Activated CD8-positive, alpha-beta memory T cell treated with anti-CD3 and anti-CD28 coated beads, Interleukin-2, amount 10 ng/mL, durations not matched to agents 7 days and 5 days (primary cell): ENCODE measurements around the gene USP22. TPM values are rescaled to one million over a fixed set of nuclear protein-coding genes. Genes with fewer than 3 reads are reported as not detected.
A peak's percentile ranks its signal among the peaks of the same experiment; 100 is the strongest.
"Not testable (repeated sequence)": the region's sequence is repeated elsewhere in the genome, so short reads cannot be mapped to it uniquely, and the experiment has no call there.

Source experiments
- ATAC-seq: fragments of 150-1000 bp; cut with Tn5 transposase; one replicate; pipeline ENCODE4 v1.10.0; 2021; ENCODE audit warnings: moderate library complexity
- CTCF ChIA-PET: fragments of 350-600 bp; sonication (Branson Sonifier 250); formaldehyde crosslinking; loops from one replicate; lab custom pipeline; 2021; ENCODE audit warnings: antibody characterized with exemption; lab: Charles Lee
- DNase-seq: peaks from one replicate; pipeline ENCODE4 v3.0.0-alpha.2; 2020
- H3K27ac Mint-ChIP-seq: one replicate; pipeline ENCODE4 v1.8.0; 2021; ENCODE audit warnings: mild to moderate bottlenecking, mixed read lengths
- H3K27me3 Mint-ChIP-seq: one replicate; pipeline ENCODE4 v1.8.0; 2021; ENCODE audit warnings: mixed read lengths
- H3K36me3 Mint-ChIP-seq: one replicate; pipeline ENCODE4 v1.8.0; 2021; ENCODE audit warnings: mild to moderate bottlenecking, mixed read lengths
- H3K4me1 Mint-ChIP-seq: one replicate; pipeline ENCODE4 v1.8.0; 2021; ENCODE audit warnings: mixed read lengths
- H3K4me3 Mint-ChIP-seq: one replicate; pipeline ENCODE4 v1.8.0; 2021; ENCODE audit warnings: mild to moderate bottlenecking, moderate library complexity, mixed read lengths
- H3K9me3 Mint-ChIP-seq: one replicate; pipeline ENCODE4 v1.8.0; 2022; ENCODE audit warnings: low read depth, mixed read lengths
- total RNA-seq, 2 experiments: library from RNA; stranded (reverse); gene quantifications; one replicate each; pipeline ENCODE4 v1.2.3, GENCODE V29; 2021

Gene USP22
- 100 to 1,000 TPM; 120 to 180 TPM for total RNA-seq

DNA sequence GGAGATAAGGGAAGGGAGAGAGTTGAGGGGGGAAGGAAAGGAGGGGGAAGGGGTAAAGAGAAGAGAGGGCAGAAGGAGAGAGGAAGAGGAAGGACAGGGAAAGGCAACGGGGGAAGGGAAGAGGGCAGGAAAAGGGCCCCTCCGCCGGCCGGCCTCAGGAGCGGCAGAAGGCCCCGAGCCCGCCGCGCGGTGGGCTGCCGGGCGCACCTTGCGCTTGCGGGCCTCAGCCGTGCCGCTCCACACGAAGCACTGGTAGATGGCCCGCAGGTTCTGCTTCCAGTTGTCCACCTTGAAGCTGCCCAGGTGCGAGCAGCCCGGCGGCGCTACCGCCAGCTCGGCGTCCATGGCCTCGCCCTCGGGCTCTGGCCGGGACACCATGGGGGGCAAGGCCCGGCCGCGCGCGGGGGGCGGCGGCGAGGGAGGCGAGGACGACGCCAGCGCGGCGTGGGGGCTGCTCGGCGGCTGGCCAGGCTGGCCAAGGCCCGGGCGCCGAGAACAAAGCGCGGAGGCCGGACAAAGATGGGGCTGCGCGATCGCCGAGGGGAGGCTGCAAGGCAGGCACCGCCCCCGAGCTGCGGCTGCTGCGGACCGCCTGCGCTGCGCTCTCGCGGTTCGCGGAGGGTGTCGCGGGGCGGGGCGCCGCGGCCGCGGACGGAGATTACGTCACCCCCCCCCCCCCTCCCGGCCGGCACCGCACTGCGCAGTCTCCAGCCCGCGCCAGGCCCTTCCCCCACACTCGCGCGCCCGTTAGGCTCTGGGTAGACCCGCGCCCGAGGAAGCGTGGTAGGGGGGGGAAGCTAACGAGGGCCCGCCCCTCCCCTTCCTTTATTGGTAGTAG is at the start of gene USP22:
Gene USP22 (minus strand): TSS at position 554 of the 838 bp plus-strand sequence. CDS start 176 bp downstream, at position 378.
- H3K27me3 Mint-ChIP-seq, result no peaks in the 10 kb centered on the region
- peak within 1 kb of the TSS; percentile 94 for H3K4me3 Mint-ChIP-seq
- no peaks in the 10 kb centered on the region for H3K9me3 Mint-ChIP-seq
- H3K4me1 Mint-ChIP-seq, result peaks cover 29% of the 10 kb centered on the region
- CTCF ChIA-PET, result interaction anchor here (0.6 to 3.3 kb wide), 16 partner anchors 8 to 246 kb away, joined by 3 to 41 read pairs (median 4); partner anchors contain the start of gene DHRS7B
- H3K36me3 Mint-ChIP-seq, result peaks cover 10% of the 10 kb centered on the region
- peak within 1 kb of the TSS; percentile 94 for H3K27ac Mint-ChIP-seq
- DNase-seq (peak; percentile 67), ATAC-seq (peak; percentile 66)

DNA sequence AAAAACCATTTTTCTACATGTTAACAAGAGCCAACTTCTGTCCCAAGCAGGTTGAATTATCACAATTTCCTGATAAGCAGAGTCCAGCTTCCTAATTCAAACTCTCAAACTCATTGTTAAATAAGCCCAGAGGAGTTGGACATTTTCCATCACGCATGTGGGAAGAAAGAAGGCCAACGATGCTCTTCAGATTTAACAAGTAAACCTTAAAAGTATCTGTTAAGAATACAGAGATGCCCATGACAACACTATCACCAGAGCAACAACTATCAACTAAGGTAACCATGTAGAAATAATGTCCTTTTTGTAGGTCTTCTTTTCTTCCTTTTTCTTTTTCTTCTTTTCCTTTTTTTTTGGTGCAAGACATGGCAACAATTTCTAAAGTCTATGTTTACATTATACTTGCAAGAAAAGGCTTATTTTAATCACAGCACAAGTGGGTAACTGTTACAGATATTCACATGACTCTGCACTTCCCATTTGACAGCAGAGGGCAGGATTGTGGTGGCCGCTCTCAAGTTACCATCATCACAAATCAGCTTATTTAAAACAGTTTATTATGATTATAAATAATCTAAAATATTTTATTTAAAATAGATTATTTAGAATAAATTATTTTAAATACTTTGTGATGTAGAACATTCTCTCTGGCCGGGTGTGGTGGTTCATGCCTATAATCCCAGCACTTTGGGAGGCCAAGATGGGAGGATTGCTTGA is 48.2 kb upstream of the USP22 start:
- no peak for ATAC-seq
- H3K4me3 Mint-ChIP-seq, result no peak overlapping the region
- DNase-seq, result no peak
- H3K36me3 Mint-ChIP-seq, result no peaks in the 10 kb centered on the region
- no peaks in the 10 kb centered on the region for H3K27me3 Mint-ChIP-seq
- CTCF ChIA-PET, result interaction anchor here (0.8 kb wide), 1 partner anchor 42 kb away, joined by 3 read pairs; no protein-coding TSS in a partner anchor
- H3K4me1 Mint-ChIP-seq, result no peaks in the 10 kb centered on the region
- H3K9me3 Mint-ChIP-seq, result no peaks in the 10 kb centered on the region
- H3K27ac Mint-ChIP-seq, result no peak overlapping the region

DNA sequence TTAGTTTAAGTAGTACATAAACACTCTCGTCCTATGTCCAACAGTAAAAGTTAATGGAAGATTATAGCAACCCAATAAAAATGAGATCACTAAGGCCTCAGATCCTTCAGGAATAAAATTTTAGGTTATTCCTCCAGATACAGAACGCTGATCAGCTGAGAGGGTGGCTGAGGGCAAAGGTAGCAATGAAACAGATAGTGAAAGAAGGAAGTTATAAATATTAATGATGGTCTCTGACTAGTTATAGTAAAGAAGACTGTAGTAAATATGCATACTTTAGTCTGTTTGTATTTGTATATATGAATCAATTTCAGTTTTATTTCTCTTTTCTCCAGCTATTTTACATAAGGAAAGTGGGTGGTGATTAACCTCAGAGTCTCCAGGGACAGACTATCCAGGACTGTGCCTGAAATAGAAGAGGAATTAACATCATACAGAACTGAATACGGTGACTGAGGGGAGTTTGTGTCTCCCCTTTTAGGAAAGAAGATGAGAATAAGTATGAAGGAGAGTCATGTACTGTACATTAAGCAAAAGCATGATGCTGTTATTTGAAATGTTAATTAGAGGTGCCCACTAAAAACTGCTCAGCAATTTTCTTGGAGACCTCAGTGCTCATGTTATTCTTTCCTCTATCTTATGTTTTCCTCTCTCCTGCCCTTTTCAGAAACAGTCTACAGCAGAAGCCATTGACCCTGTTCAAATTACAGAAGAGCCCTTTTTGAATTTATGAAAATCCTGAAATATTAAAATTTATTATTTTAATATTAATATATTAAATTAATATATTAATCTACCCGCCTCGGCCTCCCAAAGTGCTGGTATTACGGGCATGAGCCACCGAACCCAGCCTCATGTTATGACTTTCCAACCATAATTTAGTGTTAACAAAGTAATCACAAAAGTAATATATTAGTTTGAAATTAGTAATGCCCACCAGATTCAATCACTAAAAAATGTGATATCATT is 47.4 kb upstream of the USP22 start:
- CTCF ChIA-PET, result interaction anchor here (0.6 kb wide), 1 partner anchor 9 kb away, joined by 3 read pairs; no protein-coding TSS in a partner anchor

DNA sequence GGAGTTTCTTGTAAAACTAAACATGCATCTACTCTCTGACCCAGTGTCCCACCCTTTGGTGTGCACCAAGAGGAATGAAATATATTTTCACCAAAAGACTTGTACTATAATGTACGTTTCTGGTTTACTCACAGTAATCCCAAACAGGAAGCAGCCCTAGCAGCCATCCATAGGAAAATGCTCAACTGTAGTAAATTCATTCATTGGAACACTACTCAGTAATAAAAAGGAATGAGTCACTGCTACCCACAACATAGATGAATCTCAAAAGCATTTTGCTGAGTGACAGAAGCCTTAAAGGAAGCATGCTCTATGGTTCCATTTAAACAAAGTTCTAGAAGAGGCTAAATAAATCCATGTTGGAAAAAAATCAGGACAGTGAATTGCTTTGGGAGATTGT is 46.3 kb upstream of the USP22 start:
- no peak overlapping the region for H3K4me3 Mint-ChIP-seq
- ATAC-seq (no peak), DNase-seq (no peak)
- H3K27ac Mint-ChIP-seq, result no peak overlapping the region
- H3K36me3 Mint-ChIP-seq, result no peaks in the 10 kb centered on the region
- H3K27me3 Mint-ChIP-seq, result peaks cover 4% of the 10 kb centered on the region
- CTCF ChIA-PET, result no interaction called here
- no peaks in the 10 kb centered on the region for H3K9me3 Mint-ChIP-seq
- H3K4me1 Mint-ChIP-seq, result no peaks in the 10 kb centered on the region

More for the DNA sequence above, 47.4 kb upstream of the USP22 start:
- no peak overlapping the region for H3K4me3 Mint-ChIP-seq
- H3K27me3 Mint-ChIP-seq, result no peaks in the 10 kb centered on the region
- no peaks in the 10 kb centered on the region for H3K4me1 Mint-ChIP-seq
- H3K36me3 Mint-ChIP-seq, result no peaks in the 10 kb centered on the region
- ATAC-seq, result no peak
- DNase-seq, result no peak
- no peak overlapping the region for H3K27ac Mint-ChIP-seq
- no peaks in the 10 kb centered on the region for H3K9me3 Mint-ChIP-seq

DNA sequence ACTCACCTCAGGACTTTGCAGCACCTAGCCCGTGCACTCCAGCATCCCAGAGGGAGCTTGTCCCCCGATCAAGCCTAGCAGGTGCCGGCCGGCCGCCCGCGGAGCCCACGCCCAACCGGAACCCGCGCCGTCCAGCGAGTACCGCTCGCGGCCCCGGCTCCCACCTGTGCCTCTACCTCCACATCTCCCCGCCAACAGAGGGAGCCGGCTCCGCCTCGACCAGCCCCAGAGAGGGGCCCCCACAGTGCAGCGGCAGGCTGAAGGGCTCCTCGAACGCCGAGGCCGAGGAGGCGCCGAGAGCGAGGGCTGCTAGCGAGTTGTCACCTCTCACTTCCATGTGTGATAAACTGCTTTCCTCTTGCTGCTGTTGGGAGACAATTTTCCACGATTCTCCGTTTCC is 42.9 kb upstream of the USP22 start:
- Mint-ChIP-seq H3K27me3 (peaks cover 10% of the 10 kb centered on the region), H3K36me3 (no peaks in the 10 kb centered on the region), H3K9me3 (no peaks in the 10 kb centered on the region), H3K4me1 (no peaks in the 10 kb centered on the region), H3K27ac (no peak overlapping the region), H3K4me3 (no peak overlapping the region)
- CTCF ChIA-PET, result interaction anchor here (0.9 kb wide), 1 partner anchor 14 kb away, joined by 4 read pairs; no protein-coding TSS in a partner anchor
- DNase-seq (no peak), ATAC-seq (no peak)

DNA sequence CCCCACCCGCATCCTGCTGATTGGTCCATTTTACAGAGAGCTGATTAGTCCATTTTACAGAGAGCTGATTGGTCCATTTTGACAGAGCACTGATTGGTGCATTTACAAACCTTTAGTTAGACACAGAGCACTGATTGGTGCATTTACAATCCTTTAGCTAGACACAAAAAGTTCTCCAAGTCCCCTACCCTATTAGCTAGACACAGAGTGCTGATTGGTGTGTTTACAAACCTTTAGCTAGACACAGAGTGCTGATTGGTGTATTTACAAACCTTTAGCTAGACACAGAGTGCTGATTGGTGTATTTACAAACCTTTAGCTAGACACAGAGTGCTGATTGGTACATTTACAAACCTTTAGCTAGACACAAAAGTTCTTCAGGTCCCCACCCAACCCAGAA is 42.5 kb upstream of the USP22 start:
- not testable (repeated sequence) for H3K27ac Mint-ChIP-seq, ATAC-seq, H3K9me3 Mint-ChIP-seq, H3K4me1 Mint-ChIP-seq, H3K36me3 Mint-ChIP-seq, H3K4me3 Mint-ChIP-seq, DNase-seq
- H3K27me3 Mint-ChIP-seq, result peaks cover 10% of the 10 kb centered on the region
- CTCF ChIA-PET, result interaction anchor here (0.9 kb wide), 1 partner anchor 14 kb away, joined by 4 read pairs; no protein-coding TSS in a partner anchor

DNA sequence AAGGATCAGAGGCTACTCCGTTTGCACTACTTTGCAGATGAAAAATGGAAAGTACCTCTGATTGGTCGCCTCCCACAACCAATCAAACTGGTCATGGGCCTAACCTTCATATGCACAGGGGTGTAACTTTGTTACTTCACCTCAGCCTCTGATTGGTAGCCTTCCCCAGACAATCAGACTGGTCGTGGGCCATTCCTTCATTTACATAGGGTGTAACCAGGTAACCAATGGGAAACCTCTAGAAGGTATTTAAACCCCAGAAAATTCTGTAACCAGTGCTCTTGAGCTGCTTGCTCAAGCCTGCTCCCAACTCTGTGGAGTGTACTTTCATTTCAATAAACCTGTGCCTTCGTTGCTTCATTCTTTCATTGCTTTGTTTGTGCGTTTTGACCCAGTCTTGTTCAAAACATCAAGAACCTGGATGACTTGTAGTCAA is 39.2 kb upstream of the USP22 start:
- no peak overlapping the region for H3K27ac Mint-ChIP-seq
- CTCF ChIA-PET, result no interaction called here
- H3K36me3 Mint-ChIP-seq, result no peaks in the 10 kb centered on the region
- H3K4me1 Mint-ChIP-seq, result no peaks in the 10 kb centered on the region
- H3K27me3 Mint-ChIP-seq, result peaks cover 33% of the 10 kb centered on the region
- ATAC-seq (no peak), DNase-seq (no peak)
- no peaks in the 10 kb centered on the region for H3K9me3 Mint-ChIP-seq
- no peak overlapping the region for H3K4me3 Mint-ChIP-seq

DNA sequence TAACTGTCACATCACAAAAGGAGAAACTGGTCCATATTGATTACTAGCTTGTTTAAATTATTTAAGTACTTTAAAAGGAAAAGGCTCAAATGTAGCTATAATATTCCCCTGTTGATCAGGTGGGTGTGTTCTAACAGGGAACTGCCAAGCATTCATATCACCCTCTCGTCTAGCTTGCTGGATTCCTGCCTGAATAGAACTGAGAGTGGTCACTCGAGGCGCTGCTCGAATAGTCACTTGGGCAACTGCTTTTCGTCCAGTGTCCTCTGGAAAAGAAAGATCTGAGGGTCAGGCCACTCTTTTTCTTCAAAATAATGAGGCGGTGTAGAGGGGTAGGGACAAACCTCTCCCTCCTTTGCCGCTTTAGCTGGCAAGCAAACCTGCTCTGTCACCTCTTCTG is 36.4 kb upstream of the USP22 start:
- no peak overlapping the region for H3K4me3 Mint-ChIP-seq
- no peaks in the 10 kb centered on the region for H3K9me3 Mint-ChIP-seq
- H3K27me3 Mint-ChIP-seq, result peaks cover 35% of the 10 kb centered on the region
- CTCF ChIA-PET, result interaction anchor here (1.5 kb wide), 1 partner anchor 20 kb away, joined by 4 read pairs; no protein-coding TSS in a partner anchor
- no peaks in the 10 kb centered on the region for H3K36me3 Mint-ChIP-seq
- no peak overlapping the region for H3K27ac Mint-ChIP-seq
- ATAC-seq (no peak), DNase-seq (no peak)
- no peaks in the 10 kb centered on the region for H3K4me1 Mint-ChIP-seq

DNA sequence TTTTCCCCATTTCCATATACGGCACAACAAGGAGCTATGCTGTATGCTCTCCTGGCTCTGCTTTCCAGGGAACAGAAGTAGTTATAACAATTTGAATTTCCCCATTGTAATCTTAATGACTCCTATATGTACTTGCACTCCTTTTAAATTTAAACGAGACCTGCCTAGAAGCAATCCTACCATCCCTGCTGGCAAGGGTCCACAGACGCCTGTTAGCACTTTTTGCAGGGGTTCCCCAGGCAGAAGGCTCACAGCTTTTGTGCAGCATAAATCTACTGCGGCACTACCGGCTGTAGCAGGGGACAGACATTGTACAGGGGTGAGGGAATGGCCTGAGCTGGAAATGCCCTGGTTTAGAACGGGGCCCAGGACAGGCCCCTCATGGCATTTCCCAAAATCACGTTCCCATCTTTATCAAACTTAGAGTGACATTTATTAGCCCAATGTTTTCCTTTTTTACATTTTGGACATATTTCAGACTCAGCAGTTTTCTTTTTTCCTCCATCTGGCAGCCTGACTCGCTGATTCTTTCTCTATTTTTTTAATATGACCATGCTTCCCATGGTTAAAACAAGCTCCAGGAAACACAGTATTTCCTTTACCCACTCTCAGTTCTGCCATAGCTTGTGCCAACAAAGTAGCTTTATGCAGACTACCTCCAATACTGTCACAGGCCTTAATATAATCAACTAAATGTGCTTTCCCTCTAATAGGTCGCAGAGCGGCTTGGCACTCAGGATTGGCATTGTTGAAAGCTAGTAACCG is 35.4 kb upstream of the USP22 start:
- H3K27ac Mint-ChIP-seq, result no peak overlapping the region
- no peak for DNase-seq
- no peak overlapping the region for H3K4me3 Mint-ChIP-seq
- no peaks in the 10 kb centered on the region for H3K4me1 Mint-ChIP-seq
- ATAC-seq, result no peak
- CTCF ChIA-PET, result interaction anchor here (1.2 to 1.5 kb wide), 2 partner anchors 21 to 42 kb away, joined by 3 to 4 read pairs; no protein-coding TSS in a partner anchor
- no peaks in the 10 kb centered on the region for H3K9me3 Mint-ChIP-seq
- H3K27me3 Mint-ChIP-seq, result peaks cover 35% of the 10 kb centered on the region
- H3K36me3 Mint-ChIP-seq, result no peaks in the 10 kb centered on the region

DNA sequence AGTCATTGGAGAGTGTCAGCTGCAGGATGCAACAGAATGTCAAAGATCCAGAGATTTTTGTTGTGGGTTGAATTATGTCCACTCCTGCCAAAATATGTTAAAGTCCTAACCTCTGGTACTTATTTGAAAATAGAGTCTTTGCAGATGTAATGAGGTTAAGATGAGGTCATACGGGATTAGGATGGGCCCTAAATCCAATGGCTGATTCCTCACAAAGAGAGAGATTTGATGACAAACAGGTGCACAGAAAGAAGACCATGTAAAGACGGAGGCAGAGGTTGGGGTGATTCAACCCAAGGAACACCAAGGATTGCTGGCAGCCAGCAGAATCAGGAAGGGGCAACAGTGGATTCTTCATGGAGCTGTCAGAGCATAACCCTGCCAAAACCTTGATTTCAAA is 34.5 kb upstream of the USP22 start:
- ATAC-seq (no peak), DNase-seq (no peak)
- no peaks in the 10 kb centered on the region for H3K9me3 Mint-ChIP-seq
- H3K4me3 Mint-ChIP-seq, result no peak overlapping the region
- no peaks in the 10 kb centered on the region for H3K36me3 Mint-ChIP-seq
- no peaks in the 10 kb centered on the region for H3K4me1 Mint-ChIP-seq
- CTCF ChIA-PET, result no interaction called here
- peaks cover 35% of the 10 kb centered on the region for H3K27me3 Mint-ChIP-seq
- no peak overlapping the region for H3K27ac Mint-ChIP-seq

DNA sequence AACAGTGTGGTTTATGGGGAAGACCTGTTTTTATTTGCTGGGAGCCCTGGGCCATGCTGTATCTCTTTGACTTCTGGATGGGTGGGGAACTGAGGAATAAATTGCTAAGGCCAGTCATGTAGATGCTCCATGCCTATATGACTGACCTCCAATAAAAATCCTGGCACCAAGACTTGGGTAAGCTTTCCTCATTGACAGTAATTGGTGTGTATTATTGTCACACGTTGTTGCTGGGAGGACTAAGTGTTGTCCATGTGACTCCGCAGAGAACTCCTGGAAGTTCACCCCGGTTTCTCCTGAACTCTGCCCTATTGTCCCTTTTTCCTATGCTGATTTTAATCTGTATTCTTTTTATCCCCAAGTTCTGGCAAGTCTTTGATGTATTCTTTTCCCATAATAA is 33.4 kb upstream of the USP22 start:
- ATAC-seq (no peak), DNase-seq (no peak)
- Mint-ChIP-seq H3K27ac (no peak overlapping the region), H3K4me1 (no peaks in the 10 kb centered on the region), H3K27me3 (peaks cover 31% of the 10 kb centered on the region), H3K36me3 (no peaks in the 10 kb centered on the region), H3K9me3 (no peaks in the 10 kb centered on the region), H3K4me3 (no peak overlapping the region)
- CTCF ChIA-PET, result no interaction called here

DNA sequence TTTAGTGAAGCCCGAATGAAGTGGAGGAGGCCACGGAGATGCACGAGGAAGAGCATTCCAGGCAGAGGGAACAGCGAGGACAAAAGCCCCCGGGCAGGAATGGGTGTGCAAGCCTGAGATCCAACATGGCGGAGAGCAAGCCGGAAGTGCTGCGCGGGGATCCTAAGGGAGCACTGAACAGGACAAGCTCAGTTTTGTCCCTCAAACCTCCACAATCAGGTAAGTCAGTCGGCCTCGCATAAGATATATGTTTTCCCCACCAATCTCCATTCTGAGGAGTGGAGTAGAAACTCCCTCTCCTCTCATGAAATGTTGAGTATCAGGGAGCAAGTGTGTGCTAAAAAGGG is 32.9 kb upstream of the USP22 start:
- no peak for DNase-seq
- Mint-ChIP-seq H3K27me3 (peaks cover 29% of the 10 kb centered on the region), H3K27ac (no peak overlapping the region), H3K9me3 (no peaks in the 10 kb centered on the region), H3K36me3 (no peaks in the 10 kb centered on the region), H3K4me3 (no peak overlapping the region), H3K4me1 (no peaks in the 10 kb centered on the region)
- CTCF ChIA-PET, result no interaction called here
- ATAC-seq, result no peak
